H1 (cell line): ENCODE measurements around the gene TMPRSS2. TPM values are rescaled to one million over a fixed set of nuclear protein-coding genes. Genes with fewer than 3 reads are reported as not detected.

Experiments
- CTCF ChIA-PET: fragments of 300-600 bp; sonication (Branson Sonifier 250); formaldehyde crosslinking; loops from one replicate; lab custom pipeline; 2021; ENCODE audit not compliant: partially characterized antibody; lab: Charles Lee
- POLR2A ChIA-PET: fragments of 300-600 bp; sonication (Branson Sonifier 250); formaldehyde crosslinking; loops from one replicate; lab custom pipeline; 2021; ENCODE audit warnings: inconsistent platforms; ENCODE audit not compliant: partially characterized antibody; lab: Charles Lee
- DNase-seq, 2 experiments: peaks; one replicate each; pipeline versions ENCODE4 v3.0.0 to v3.0.0-alpha.2; 2010 to 2022; ENCODE audit warnings: low spot score in 2 of 2, low read depth in 1 of 2, mixed read lengths in 1 of 2
- FAIRE-seq: peaks from 2 replicates; lab custom pipeline; 2011; peaks lifted over from hg19 to GRCh38; lab: Jason Lieb, UNC
- H2AFZ ChIP-seq: 2 replicates; pipeline ENCODE4 v1.8.1; 2012; ENCODE audit warnings: low read length, inconsistent platforms
- H2AK5ac ChIP-seq: 2 replicates; pipeline ENCODE4 v1.6.1; 2013; ENCODE audit warnings: low read depth, low read length
- H2BK120ac ChIP-seq: replicated peaks from 2 replicates; pipeline ENCODE3; 2013; ENCODE audit warnings: low read depth, low read length, inconsistent platforms
- H2BK12ac ChIP-seq: 2 replicates; pipeline ENCODE4 v1.6.1; 2013; ENCODE audit warnings: low read depth, low read length
- H2BK15ac ChIP-seq: 2 replicates; pipeline ENCODE4 v1.6.1; 2013; ENCODE audit warnings: low read length
- H2BK20ac ChIP-seq: 2 replicates; pipeline ENCODE4 v1.6.1; 2013; ENCODE audit warnings: low read length
- H2BK5ac ChIP-seq: 2 replicates; pipeline ENCODE4 v1.6.1; 2013; ENCODE audit warnings: low read depth, low read length
- H3K14ac ChIP-seq: 2 replicates; pipeline ENCODE4 v1.6.1; 2013; ENCODE audit warnings: inconsistent platforms; ENCODE audit not compliant: insufficient read length
- H3K18ac ChIP-seq: 2 replicates; pipeline ENCODE4 v1.6.1; 2013; ENCODE audit warnings: low read length; ENCODE audit errors: extremely low read depth
- H3K23ac ChIP-seq: 2 replicates; pipeline ENCODE4 v1.6.1; 2013; ENCODE audit warnings: inconsistent platforms; ENCODE audit not compliant: insufficient read length
- H3K23me2 ChIP-seq: 2 replicates; pipeline ENCODE4 v1.6.1; 2013; ENCODE audit warnings: low read depth, low read length
- H3K27ac ChIP-seq: 2 replicates; pipeline ENCODE4 v1.6.1; 2011; ENCODE audit warnings: low read depth, low read length, inconsistent platforms
- H3K27me3 ChIP-seq, 4 experiments: replicated peaks in 1 of 4; 1 replicate in 1 of 4; 2 replicates in 3 of 4; pipeline versions ENCODE4 v1.6.1 to v1.8.1; 2011 to 2013; ENCODE audit warnings: low read length in 3 of 4, mild to moderate bottlenecking in 3 of 4, inconsistent platforms in 2 of 4, mixed read lengths in 2 of 4, moderate library complexity in 1 of 4; ENCODE audit not compliant: control insufficient read depth in 3 of 4, insufficient read depth in 3 of 4; ENCODE audit errors: extremely low read depth in 1 of 4
- H3K36me3 ChIP-seq, 4 experiments: 2 replicates each; pipeline versions ENCODE4 v1.6.1 to v1.8.1; 2011 to 2013; ENCODE audit warnings: mild to moderate bottlenecking in 4 of 4, low read length in 3 of 4, moderate library complexity in 2 of 4, control low read depth in 1 of 4, inconsistent platforms in 1 of 4; ENCODE audit not compliant: insufficient read depth in 4 of 4, control insufficient read depth in 2 of 4
- H3K4ac ChIP-seq: replicated peaks from 2 replicates; pipeline ENCODE3; 2013; ENCODE audit warnings: low read length, low read depth, mixed read lengths, inconsistent platforms; ENCODE audit not compliant: insufficient read length
- H3K4me1 ChIP-seq, 4 experiments: replicated peaks in 1 of 4; 1 replicate in 1 of 4; 2 replicates in 3 of 4; pipeline versions ENCODE4 v1.6.1 to v1.8.1; 2011 to 2013; ENCODE audit warnings: low read length in 3 of 4, inconsistent platforms in 2 of 4, mixed read lengths in 1 of 4; ENCODE audit not compliant: insufficient read depth in 4 of 4, control insufficient read depth in 3 of 4
- H3K4me2 ChIP-seq, 2 experiments: 2 replicates each; pipeline versions ENCODE4 v1.6.1 to v1.8.1; 2011 to 2013; ENCODE audit warnings: low read depth in 2 of 2, low read length in 2 of 2, control low read depth in 1 of 2, inconsistent platforms in 1 of 2, mild to moderate bottlenecking in 1 of 2; ENCODE audit not compliant: insufficient read depth in 1 of 2
- H3K4me3 ChIP-seq, 4 experiments: fragments of 200-600, 300-600 bp in 1 of 4; sonication (generic), shearing (Covaris generic), sonication (Bioruptor Twin) in 1 of 4; 2 replicates each; pipeline versions ENCODE4 v1.5.1 to v1.8.1; 2011 to 2016; ENCODE audit warnings: low read length in 4 of 4, low read depth in 3 of 4, control low read depth in 2 of 4, inconsistent platforms in 2 of 4, mild to moderate bottlenecking in 2 of 4, mixed read lengths in 1 of 4, moderate library complexity in 1 of 4; ENCODE audit not compliant: insufficient read depth in 2 of 4; ENCODE audit errors: extremely low read depth in 1 of 4
- H3K56ac ChIP-seq: replicated peaks from 2 replicates; pipeline ENCODE3; 2013; ENCODE audit warnings: low read depth, mild to moderate bottlenecking, mixed read lengths, low read length, inconsistent platforms; ENCODE audit not compliant: insufficient read length
- H3K79me1 ChIP-seq: 2 replicates; pipeline ENCODE4 v1.6.1; 2013; ENCODE audit warnings: low read depth, low read length, control low read depth
- H3K79me2 ChIP-seq, 2 experiments: 2 replicates each; pipeline versions ENCODE4 v1.6.1 to v1.8.1; 2012 to 2013; ENCODE audit warnings: low read length in 2 of 2, mild to moderate bottlenecking in 2 of 2, inconsistent platforms in 1 of 2; ENCODE audit not compliant: insufficient read depth in 2 of 2, control insufficient read depth in 1 of 2
- H3K9ac ChIP-seq, 4 experiments: replicated peaks in 1 of 4; 1 replicate in 1 of 4; 2 replicates in 3 of 4; pipeline versions ENCODE4 v1.6.1 to v1.8.1; 2011 to 2013; ENCODE audit warnings: low read depth in 3 of 4, low read length in 3 of 4, control low read depth in 2 of 4, mild to moderate bottlenecking in 2 of 4, moderate library complexity in 2 of 4, inconsistent platforms in 1 of 4; ENCODE audit errors: extremely low read depth in 1 of 4
- H3K9me3 ChIP-seq, 2 experiments: 2 replicates each; pipeline versions ENCODE4 v1.6.1 to v1.8.1; 2012 to 2013; ENCODE audit warnings: mild to moderate bottlenecking in 2 of 2, moderate library complexity in 2 of 2, control low read depth in 1 of 2, inconsistent platforms in 1 of 2, low read depth in 1 of 2, low read length in 1 of 2, mixed read lengths in 1 of 2; ENCODE audit not compliant: insufficient read depth in 2 of 2
- H4K20me1 ChIP-seq, 2 experiments: replicated peaks in 1 of 2; 2 replicates each; pipeline versions ENCODE3 to v1.8.1; 2011 to 2013; ENCODE audit warnings: inconsistent platforms in 2 of 2, low read length in 2 of 2, mild to moderate bottlenecking in 1 of 2; ENCODE audit not compliant: insufficient read depth in 2 of 2, control insufficient read depth in 1 of 2
- H4K5ac ChIP-seq: 2 replicates; pipeline ENCODE4 v1.6.1; 2013; ENCODE audit warnings: low read length, low read depth, mixed read lengths, inconsistent platforms; ENCODE audit not compliant: insufficient read length
- H4K8ac ChIP-seq: 2 replicates; pipeline ENCODE4 v1.8.0; 2013; ENCODE audit warnings: mild to moderate bottlenecking, moderate library complexity, low read length, inconsistent platforms; ENCODE audit not compliant: insufficient read depth; ENCODE audit errors: extremely low read depth
- H4K91ac ChIP-seq: replicated peaks from 2 replicates; pipeline ENCODE3; 2013; ENCODE audit warnings: low read length, mixed read lengths, inconsistent platforms; ENCODE audit not compliant: insufficient read length
- BACH1 ChIP-seq: IDR thresholded peaks from 2 replicates; pipeline ENCODE4 v1.6.1; 2012; ENCODE audit warnings: low read length, improper control_type of control experiment
- CBX8 ChIP-seq: fragments of 300-800, 300-1000 bp; sonication (generic); IDR thresholded peaks from 2 replicates; pipeline ENCODE4 v1.7.1; 2016; ENCODE audit warnings: low read depth, low read length, borderline replicate concordance
- CTBP2 ChIP-seq: IDR thresholded peaks from 2 replicates; pipeline ENCODE4 v1.7.0; 2011; ENCODE audit warnings: borderline replicate concordance, mild to moderate bottlenecking, moderate library complexity, mixed read lengths, low read length; ENCODE audit not compliant: insufficient read depth, insufficient read length
- EP300 ChIP-seq, 2 experiments: IDR thresholded peaks; 1 replicate in 1 of 2; 2 replicates in 1 of 2; pipeline ENCODE4 v1.6.1; 2011 to 2012; ENCODE audit warnings: low read depth in 2 of 2, low read length in 2 of 2, mild to moderate bottlenecking in 2 of 2, borderline replicate concordance in 1 of 2, inconsistent platforms in 1 of 2, moderate library complexity in 1 of 2
- JUND ChIP-seq: IDR thresholded peaks from 2 replicates; pipeline ENCODE4 v1.6.1; 2011; ENCODE audit warnings: mild to moderate bottlenecking, improper control_type of control experiment, low read length
- KDM4A ChIP-seq: IDR thresholded peaks from one replicate; pipeline ENCODE4 v1.7.1; 2012; ENCODE audit warnings: low read depth, mild to moderate bottlenecking, moderate library complexity, low read length, inconsistent platforms; ENCODE audit not compliant: severe bottlenecking
- NRF1 ChIP-seq: IDR thresholded peaks from 2 replicates; pipeline ENCODE4 v1.6.1; 2011; ENCODE audit warnings: mild to moderate bottlenecking, low read depth, low read length, improper control_type of control experiment
- RFX5 ChIP-seq: IDR thresholded peaks from 2 replicates; pipeline ENCODE4 v1.6.1; 2011; ENCODE audit warnings: low read depth, low read length, improper control_type of control experiment, borderline replicate concordance
- WGBS, 2 experiments: shearing (Covaris generic) in 1 of 2; methylation state at CpG; one replicate each; pipeline versions ENCODE4 v1.1.6 to v1.1.7; 2013 to 2015; ENCODE audit warnings: low lambda C conversion rate in 2 of 2, mixed read lengths in 2 of 2, inconsistent platforms in 1 of 2, low coverage in 1 of 2, missing lambda C conversion rate in 1 of 2; ENCODE audit not compliant: insufficient replicate concordance in 2 of 2, insufficient coverage in 1 of 2, insufficient read length in 1 of 2; ENCODE audit errors: extremely low coverage in 1 of 2, missing lambda C conversion rate in 1 of 2; 5-methylcytosine and 5-hydroxymethylcytosine counted together
- polyA plus RNA-seq, 7 experiments: library from polyadenylated mRNA; depleted of rRNA in 3 of 7; stranded (reverse) in 5 of 7; unstranded in 2 of 7; fragments of >200 nt in 5 of 7; fragments of 200-250 nt in 2 of 7; gene quantifications; 1 replicate in 5 of 7; 2 replicates in 1 of 7; 4 replicates in 1 of 7; pipeline versions ENCODE4 v1.2.1 to v1.2.3, GENCODE V29; 2011 to 2013; ENCODE audit warnings: missing spikeins in 2 of 7, mixed read lengths in 2 of 7
- total RNA-seq: library from RNA; stranded (reverse); fragmentation: NEBNext Ultra II Directional; extraction: Animal tissue kit (Norgen Biotek cat#: 25700); gene quantifications from 2 replicates; pipeline ENCODE4 v1.2.1, GENCODE V29; 2021

The TMPRSS2 gene
- total and polyA plus RNA-seq, 2 of the 8 experiments (the other 6 are each of a cell fraction or from before 2014, with no cell fraction given) = 9.2 to 11.0 TPM

GRCh38 chr21:41500931-41501381 is 7.0 kb downstream of the TMPRSS2 start:
- no peak for FAIRE-seq
- H3K36me3 ChIP-seq = no peaks in the 10 kb centered on the region
- no peak overlapping the region for H3K27ac ChIP-seq
- H3K27me3 ChIP-seq = peaks cover 2 to 10% (median 9%) of the 10 kb centered on the region in 4 experiments
- ChIA-PET CTCF (no interaction called here), POLR2A (no interaction called here)
- no peak overlapping the region for H2BK120ac ChIP-seq
- no peak overlapping the region for H2BK12ac ChIP-seq
- no peak overlapping the region for H4K91ac ChIP-seq
- no peak overlapping the region for H3K23ac ChIP-seq
- no peak overlapping the region for H3K9ac ChIP-seq
- H2BK5ac ChIP-seq = no peak overlapping the region
- H3K23me2 ChIP-seq = no peaks in the 10 kb centered on the region
- no peak overlapping the region for H3K14ac ChIP-seq
- no peak overlapping the region for H3K18ac ChIP-seq
- no peak overlapping the region for H4K8ac ChIP-seq
- no peak overlapping the region for H4K5ac ChIP-seq
- no peak overlapping the region for H3K56ac ChIP-seq
- DNase-seq = no peak
- 87% methylated on average over 9 of the region's 9 CpGs; no CpG with 5 or more reads in 1 of the 2 experiments for WGBS, 2 experiments
- peaks cover 0 to under 1% (median under 1%) of the 10 kb centered on the region in 4 experiments; a peak in 2 of 7 replicates for H3K4me1 ChIP-seq
- no peak overlapping the region for H2AFZ ChIP-seq
- TF ChIP-seq EP300 (IDR thresholded peaks at IDR 0.05; ENCODE audit: borderline replicate concordance in 1 of 2, low read depth in 2 of 2, low read length in 2 of 2) (no peak), CBX8 (no peak), KDM4A (no peak), BACH1 (no peak), CTBP2 (no peak), NRF1 (no peak), JUND (no peak), RFX5 (no peak)
- peaks cover 6% of the 10 kb centered on the region for H3K79me1 ChIP-seq
- 0 out of 4 replicates have a peak, but pooled peaks cover 0 to 4% of the 10 kb centered on the region in 2 experiments for H3K79me2 ChIP-seq
- H2BK15ac ChIP-seq = no peak overlapping the region
- H3K4me3 ChIP-seq = no peak overlapping the region
- no peak overlapping the region for H2AK5ac ChIP-seq
- no peak overlapping the region for H2BK20ac ChIP-seq
- H4K20me1 ChIP-seq = no peaks in the 10 kb centered on the region
- H3K4ac ChIP-seq = no peak overlapping the region
- no peaks in the 10 kb centered on the region for H3K9me3 ChIP-seq
- H3K4me2 ChIP-seq = no peak overlapping the region
